Esophagus muscularis mucosa (tissue), 4 donors: Measurements from ENCODE around the gene TTYH3.

Experiments used
- CTCF ChIP-seq, 3 experiments: fragments of 200-600 bp in 2 of 3; fragments of 450-650 bp in 1 of 3; sonication (generic) in 2 of 3; IDR thresholded peaks; one replicate each; pipeline ENCODE4 v1.5.1; 2017 to 2019; ENCODE audit warnings: antibody characterized with exemption in 3 of 3, mild to moderate bottlenecking in 2 of 3, moderate library complexity in 1 of 3
- EP300 ChIP-seq: sonication (generic); formaldehyde crosslinking; IDR thresholded peaks from one replicate; pipeline ENCODE4 v1.6.1; 2017; ENCODE audit warnings: antibody characterized with exemption
- POLR2A ChIP-seq: fragments of 450-650 bp; IDR thresholded peaks from one replicate; pipeline ENCODE4 v1.6.1; 2017; ENCODE audit warnings: antibody characterized with exemption, moderate library complexity, mild to moderate bottlenecking, low read depth

GRCh38 chr7:2657920-2658671 lies 26.3 kb downstream of the TTYH3 start:
- TF ChIP-seq CTCF (IDR thresholded peaks at IDR 0.05) (no peak), EP300 (no peak), POLR2A (no peak)
